H9 (cell line): ENCODE measurements around the gene ADAMTS17. TPM values are rescaled to one million over a fixed set of nuclear protein-coding genes. Genes with fewer than 3 reads are reported as not detected.

ENCODE experiments used
- DNase-seq: peaks from one replicate; pipeline ENCODE4 v3.0.0-alpha.2; 2017
- H2AFZ ChIP-seq: one replicate; pipeline ENCODE4 v1.6.1; 2013; ENCODE audit warnings: mild to moderate bottlenecking, low read length, control low read depth, moderate library complexity
- H2AK5ac ChIP-seq: 2 replicates; pipeline ENCODE4 v1.6.1; 2013; ENCODE audit warnings: low read length, control low read depth, mixed read lengths; ENCODE audit not compliant: insufficient read length
- H2BK120ac ChIP-seq: one replicate; pipeline ENCODE4 v1.6.1; 2013; ENCODE audit warnings: low read depth, mild to moderate bottlenecking, low read length, control low read depth, inconsistent platforms; ENCODE audit not compliant: poor library complexity, severe bottlenecking
- H2BK12ac ChIP-seq: 2 replicates; pipeline ENCODE4 v1.6.1; 2013; ENCODE audit warnings: low read length, control low read depth, mixed read lengths, low read depth; ENCODE audit not compliant: insufficient read length
- H2BK15ac ChIP-seq: 2 replicates; pipeline ENCODE4 v1.6.1; 2013; ENCODE audit warnings: low read depth, low read length, control low read depth
- H2BK20ac ChIP-seq: one replicate; pipeline ENCODE4 v1.6.1; 2013; ENCODE audit warnings: low read depth, mild to moderate bottlenecking, low read length, control low read depth, inconsistent platforms; ENCODE audit not compliant: poor library complexity, severe bottlenecking
- H2BK5ac ChIP-seq: 2 replicates; pipeline ENCODE4 v1.6.1; 2013; ENCODE audit warnings: low read length, control low read depth, mixed read lengths; ENCODE audit not compliant: insufficient read length
- H3K14ac ChIP-seq: 2 replicates; pipeline ENCODE4 v1.6.1; 2013; ENCODE audit warnings: low read length, control low read depth; ENCODE audit not compliant: insufficient read depth
- H3K18ac ChIP-seq: 2 replicates; pipeline ENCODE4 v1.6.1; 2013; ENCODE audit warnings: low read depth, mild to moderate bottlenecking, mixed read lengths, low read length, control low read depth; ENCODE audit not compliant: insufficient read length
- H3K23ac ChIP-seq: 2 replicates; pipeline ENCODE4 v1.6.1; 2013; ENCODE audit warnings: low read length, control low read depth, mixed read lengths, low read depth; ENCODE audit not compliant: insufficient read length
- H3K23me2 ChIP-seq: 2 replicates; pipeline ENCODE4 v1.6.1; 2013; ENCODE audit warnings: low read depth, mild to moderate bottlenecking, mixed read lengths, low read length, control low read depth; ENCODE audit not compliant: insufficient read length, poor library complexity, severe bottlenecking
- H3K27ac ChIP-seq: 2 replicates; pipeline ENCODE4 v1.5.1; 2013; ENCODE audit warnings: low read length, control low read depth, mixed read lengths, low read depth; ENCODE audit not compliant: insufficient read length
- H3K27me3 ChIP-seq: 2 replicates; pipeline ENCODE4 v1.6.1; 2013; ENCODE audit warnings: low read length, control low read depth, inconsistent platforms; ENCODE audit not compliant: insufficient read depth
- H3K4ac ChIP-seq: 2 replicates; pipeline ENCODE4 v1.6.1; 2013; ENCODE audit warnings: low read depth, mild to moderate bottlenecking, control low read depth, inconsistent platforms, low read length, moderate library complexity
- H3K4me1 ChIP-seq: 2 replicates; pipeline ENCODE4 v1.6.1; 2013; ENCODE audit warnings: low read length, control low read depth, inconsistent platforms; ENCODE audit not compliant: insufficient read depth
- H3K4me2 ChIP-seq: 2 replicates; pipeline ENCODE4 v1.6.1; 2013; ENCODE audit warnings: low read length, control low read depth, mixed read lengths; ENCODE audit not compliant: insufficient read length, insufficient read depth
- H3K56ac ChIP-seq: 2 replicates; pipeline ENCODE4 v1.6.1; 2013; ENCODE audit warnings: low read depth, mild to moderate bottlenecking, mixed read lengths, low read length, control low read depth; ENCODE audit not compliant: insufficient read length
- H3K79me1 ChIP-seq: 2 replicates; pipeline ENCODE4 v1.6.1; 2013; ENCODE audit warnings: low read depth, mild to moderate bottlenecking, moderate library complexity, low read length, control low read depth, inconsistent platforms; ENCODE audit not compliant: insufficient read depth, poor library complexity, severe bottlenecking
- H3K79me2 ChIP-seq: 2 replicates; pipeline ENCODE4 v1.6.1; 2013; ENCODE audit warnings: low read length, control low read depth, inconsistent platforms; ENCODE audit not compliant: insufficient read depth
- H3K9ac ChIP-seq: 2 replicates; pipeline ENCODE4 v1.6.1; 2013; ENCODE audit warnings: low read length, control low read depth, mixed read lengths; ENCODE audit not compliant: insufficient read length; ENCODE audit errors: extremely low read depth
- H3K9me3 ChIP-seq: one replicate; pipeline ENCODE4 v1.6.1; 2013; ENCODE audit warnings: low read depth, low read length, inconsistent platforms; ENCODE audit not compliant: control insufficient read depth
- H3T11ph ChIP-seq: one replicate; pipeline ENCODE4 v1.6.1; 2013; ENCODE audit warnings: mild to moderate bottlenecking, low read length, control low read depth, inconsistent platforms
- H4K20me1 ChIP-seq: one replicate; pipeline ENCODE4 v1.6.1; 2013; ENCODE audit not compliant: control insufficient read depth, insufficient read length, insufficient read depth
- H4K5ac ChIP-seq: 2 replicates; pipeline ENCODE4 v1.6.1; 2013; ENCODE audit warnings: low read depth, mild to moderate bottlenecking, mixed read lengths, low read length, control low read depth; ENCODE audit not compliant: insufficient read length
- H4K8ac ChIP-seq: replicated peaks from 2 replicates; pipeline ENCODE4 v1.6.1; 2013; ENCODE audit warnings: low read length, control low read depth, mixed read lengths, low read depth; ENCODE audit not compliant: insufficient read length
- H4K91ac ChIP-seq: 2 replicates; pipeline ENCODE4 v1.6.1; 2013; ENCODE audit warnings: low read depth, mild to moderate bottlenecking, moderate library complexity, mixed read lengths, low read length, control low read depth; ENCODE audit not compliant: insufficient read length
- H3K27ac Mint-ChIP-seq, 3 experiments: 2 replicates in 2 of 3; 3 replicates in 1 of 3; pipeline ENCODE4 v1.8.0; 2020 to 2021; ENCODE audit warnings: mixed read lengths in 3 of 3, mild to moderate bottlenecking in 1 of 3, moderate library complexity in 1 of 3
- H3K27me3 Mint-ChIP-seq: 2 replicates; pipeline ENCODE4 v1.8.0; 2021; ENCODE audit warnings: low read depth, mild to moderate bottlenecking, moderate library complexity, mixed read lengths
- H3K36me3 Mint-ChIP-seq, 3 experiments: 2 replicates in 2 of 3; 3 replicates in 1 of 3; pipeline ENCODE4 v1.8.0; 2020 to 2021; ENCODE audit warnings: low read depth in 3 of 3, mixed read lengths in 3 of 3; ENCODE audit not compliant: insufficient read depth in 1 of 3
- H3K4me1 Mint-ChIP-seq, 2 experiments: 2 replicates each; pipeline ENCODE4 v1.8.0; 2020; ENCODE audit warnings: mixed read lengths in 2 of 2
- H3K4me3 Mint-ChIP-seq, 2 experiments: 2 replicates in 1 of 2; 3 replicates in 1 of 2; pipeline ENCODE4 v1.8.0; 2020 to 2021; ENCODE audit warnings: mild to moderate bottlenecking in 2 of 2, mixed read lengths in 2 of 2, moderate library complexity in 1 of 2
- H3K9me3 Mint-ChIP-seq, 2 experiments: 2 replicates in 1 of 2; 3 replicates in 1 of 2; pipeline ENCODE4 v1.8.0; 2020; ENCODE audit warnings: mild to moderate bottlenecking in 2 of 2, mixed read lengths in 2 of 2, moderate library complexity in 1 of 2
- CTCF ChIP-seq: fragments of 200-600 bp; sonication (generic); conservative IDR thresholded peaks from 3 replicates; pipeline ENCODE4 v1.8.0; 2021; ENCODE audit warnings: antibody characterized with exemption, mild to moderate bottlenecking
- WGBS: extraction: QIAGEN DNeasy Blood & Tissue Kit; methylation state at CpG from one replicate; pipeline ENCODE4 v1.1.7; 2013; ENCODE audit warnings: missing lambda C conversion rate, low lambda C conversion rate, mixed read lengths; ENCODE audit not compliant: insufficient read length; ENCODE audit errors: extremely low coverage; 5-methylcytosine and 5-hydroxymethylcytosine counted together
- total RNA-seq: library from RNA; stranded (reverse); gene quantifications from 2 replicates; pipeline ENCODE4 v1.2.1, GENCODE V29; 2021

Gene ADAMTS17
- total RNA-seq, 1 experiment from 2014 or later = 2.9 TPM

- H4K20me1 ChIP-seq = no peaks in the 10 kb centered on the region
- no peak overlapping the region for H2AFZ ChIP-seq
- no peak overlapping the region for H3K4me3 Mint-ChIP-seq
- H2BK12ac ChIP-seq = no peak overlapping the region
- H3K18ac ChIP-seq = no peak overlapping the region
- no peak overlapping the region for H3K4me2 ChIP-seq
- H3K27me3 Mint-ChIP-seq = peaks cover 4% of the 10 kb centered on the region; the same call in 1 of the 2 replicates
- no CpG with 5 or more reads among the region's 5 CpGs for WGBS
- no peak overlapping the region for H2BK5ac ChIP-seq
- no peak overlapping the region for H3K23ac ChIP-seq
- H3K36me3 Mint-ChIP-seq = peaks cover 0 to 5% (median 5%) of the 10 kb centered on the region in 3 experiments
- no peak overlapping the region for H3K27ac Mint-ChIP-seq
- no peaks in the 10 kb centered on the region; a peak in 2 of 5 replicates for H3K9me3 Mint-ChIP-seq
- no peak overlapping the region; the same call in 1 of the 2 replicates for H3K14ac ChIP-seq
- H4K91ac ChIP-seq = no peak overlapping the region
- H3K9ac ChIP-seq = no peak overlapping the region
- peaks cover 5 to 8% of the 10 kb centered on the region in 2 experiments for H3K4me1 Mint-ChIP-seq
- no peak overlapping the region for H2AK5ac ChIP-seq
- H4K8ac ChIP-seq = no peak overlapping the region
- H4K5ac ChIP-seq = no peak overlapping the region
- H2BK20ac ChIP-seq = no peak overlapping the region
- H3K27ac ChIP-seq = no peak overlapping the region
- no peaks in the 10 kb centered on the region for H3K4me1 ChIP-seq
- no peaks in the 10 kb centered on the region for H3K23me2 ChIP-seq
- TF ChIP-seq CTCF = no peak
- no peak overlapping the region for H3T11ph ChIP-seq
- H3K9me3 ChIP-seq = no peaks in the 10 kb centered on the region
- DNase-seq = no peak
- H2BK120ac ChIP-seq = no peak overlapping the region
- no peaks in the 10 kb centered on the region for H3K79me1 ChIP-seq
- H3K27me3 ChIP-seq = no peaks in the 10 kb centered on the region
- H3K4ac ChIP-seq = no peak overlapping the region
- H2BK15ac ChIP-seq = no peak overlapping the region
- no peak overlapping the region for H3K56ac ChIP-seq
- H3K79me2 ChIP-seq = no peaks in the 10 kb centered on the region
Observed at GRCh38 chr15:100171411-100171810, 170.4 kb downstream of the ADAMTS17 start.
